DMS153 treated with DMSO at 0.1 percent for 48 hours (cell line): Measurements from ENCODE around the gene GIMAP5.
"Not testable (repeated sequence)": the region's sequence is repeated elsewhere in the genome, so short reads cannot be mapped to it uniquely, and the experiment has no call there.

Experiments
- DNase-seq: peaks from one replicate; lab custom pipeline; 2025; ENCODE audit not compliant: unreplicated experiment; lab: John Stamatoyannopoulos, UW

GIMAP5 gene

GRCh38 chr7:150766334-150766709 lies 29.1 kb downstream of the GIMAP5 start:
- no peak for DNase-seq

DNA sequence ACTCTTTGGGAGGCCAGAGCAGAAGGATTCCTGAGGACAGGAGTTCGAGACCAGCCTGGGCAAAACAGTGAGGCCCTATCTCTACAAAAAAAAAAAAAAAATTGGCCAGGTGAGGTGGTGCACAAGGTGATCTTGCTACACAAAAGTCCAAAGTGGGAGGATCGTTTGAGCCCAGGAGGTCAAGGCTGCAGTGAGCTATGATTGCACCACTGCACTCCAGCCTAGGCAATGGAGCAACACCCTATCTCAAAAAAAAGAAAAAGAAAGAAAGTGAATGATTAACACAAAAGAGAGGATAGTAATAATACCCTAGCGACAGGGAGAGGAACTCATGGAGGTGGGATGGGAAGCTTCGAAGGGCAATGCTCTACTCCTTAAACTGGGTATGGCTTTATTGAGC lies 32.5 kb downstream of the GIMAP5 start:
- DNase-seq: no peak

DNA sequence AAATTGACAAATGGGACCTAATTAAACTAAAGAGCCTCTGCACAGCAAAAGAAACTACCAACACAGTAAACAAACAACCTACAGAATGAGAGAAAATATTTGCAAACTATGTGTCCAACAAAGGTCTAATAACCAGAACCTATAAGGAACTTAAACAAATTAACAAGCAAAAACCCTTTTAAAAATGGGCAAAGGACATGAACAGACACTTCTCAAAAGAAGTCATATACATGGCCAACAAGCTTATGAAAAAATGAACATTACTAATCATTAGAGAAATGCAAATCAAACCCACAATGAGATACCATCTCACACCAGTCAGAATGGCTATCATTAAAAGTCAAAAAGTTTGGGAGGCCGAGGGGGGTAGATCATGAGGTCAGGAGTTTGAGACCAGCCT lies 36.9 kb downstream of the GIMAP5 start:
- not testable (repeated sequence) for DNase-seq

GRCh38 chr7:150778014-150778737 lies 41.0 kb downstream of the GIMAP5 start:
- no peak for DNase-seq

DNA sequence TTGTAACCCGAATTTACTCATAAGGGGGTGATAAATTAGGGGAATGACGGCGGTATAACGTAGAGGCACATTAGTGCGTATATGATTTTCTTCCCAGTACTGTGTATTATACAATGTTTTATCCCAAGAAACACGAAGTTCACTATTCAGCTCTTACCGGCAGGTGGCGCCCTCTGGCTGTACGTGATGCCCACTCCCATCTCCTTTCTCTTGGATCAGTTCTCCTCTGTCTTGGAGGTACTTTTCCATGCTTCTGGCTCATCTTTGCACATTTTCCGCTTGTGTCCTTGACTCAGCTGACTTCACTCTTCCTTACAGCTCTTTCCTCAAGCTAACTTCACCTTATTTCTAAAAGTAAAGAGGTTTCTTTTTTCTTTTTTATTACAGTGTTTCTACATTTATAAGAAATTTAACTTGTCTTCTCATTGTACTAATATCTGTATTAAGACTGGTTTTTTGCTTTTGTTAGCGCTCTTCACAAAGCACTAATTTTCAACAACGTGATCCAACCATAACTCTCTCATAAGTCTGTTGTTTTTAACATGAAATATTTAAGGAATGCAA lies 41.6 kb downstream of the GIMAP5 start:
- peak; percentile 74 for DNase-seq

GRCh38 chr7:150780292-150780691 lies 43.1 kb downstream of the GIMAP5 start:
- no peak for DNase-seq

DNA sequence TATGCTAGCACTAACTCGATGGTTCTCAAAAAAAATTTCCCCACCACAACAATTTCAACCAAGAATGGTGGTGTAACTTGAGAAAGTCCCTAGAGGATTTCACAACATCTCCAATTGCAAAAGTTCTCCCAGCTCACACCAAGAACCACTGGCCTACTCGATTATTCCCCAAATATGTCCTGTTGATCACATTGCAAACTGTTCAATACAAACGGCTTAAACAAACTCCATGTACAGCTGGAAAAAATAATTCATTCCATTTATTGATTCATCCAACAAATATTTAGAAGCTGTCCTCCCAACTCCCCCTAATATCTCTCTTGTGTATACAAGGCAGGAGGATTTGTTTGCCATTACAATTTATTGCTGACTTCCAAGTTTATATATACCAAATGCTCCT lies 43.9 kb downstream of the GIMAP5 start:
- no peak for DNase-seq

GRCh38 chr7:150781961-150782360 lies 44.7 kb downstream of the GIMAP5 start:
- no peak for DNase-seq

DNA sequence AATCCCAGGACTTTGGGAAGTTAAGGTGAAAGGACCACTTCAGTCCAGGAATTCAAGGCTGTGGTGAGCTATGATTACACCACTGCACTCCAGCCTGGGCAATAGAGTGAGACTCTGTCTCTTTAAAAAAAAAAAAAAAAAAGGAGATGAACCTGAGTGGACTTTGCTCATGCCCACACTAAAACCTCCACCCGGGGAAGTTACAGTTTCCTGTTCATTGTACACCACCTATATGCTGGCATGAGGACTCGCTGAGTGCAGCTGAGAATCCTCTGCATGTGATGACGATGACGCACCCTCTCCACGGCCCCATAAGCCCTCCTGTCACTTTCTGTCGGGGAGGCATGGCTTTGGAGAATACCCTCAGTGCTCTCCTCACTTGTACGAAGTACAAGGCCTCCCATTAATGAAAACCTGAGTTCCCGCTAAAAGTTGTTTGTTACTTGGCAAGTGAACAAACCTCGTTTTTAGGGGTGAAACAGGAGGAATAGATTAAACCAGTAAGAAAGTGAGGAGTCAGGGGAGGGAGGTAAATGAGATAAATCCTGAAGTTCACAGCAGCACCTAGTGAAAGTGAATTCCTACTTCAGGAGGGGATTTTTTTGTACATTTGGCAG lies 47.0 kb downstream of the GIMAP5 start:
- no peak for DNase-seq

DNA sequence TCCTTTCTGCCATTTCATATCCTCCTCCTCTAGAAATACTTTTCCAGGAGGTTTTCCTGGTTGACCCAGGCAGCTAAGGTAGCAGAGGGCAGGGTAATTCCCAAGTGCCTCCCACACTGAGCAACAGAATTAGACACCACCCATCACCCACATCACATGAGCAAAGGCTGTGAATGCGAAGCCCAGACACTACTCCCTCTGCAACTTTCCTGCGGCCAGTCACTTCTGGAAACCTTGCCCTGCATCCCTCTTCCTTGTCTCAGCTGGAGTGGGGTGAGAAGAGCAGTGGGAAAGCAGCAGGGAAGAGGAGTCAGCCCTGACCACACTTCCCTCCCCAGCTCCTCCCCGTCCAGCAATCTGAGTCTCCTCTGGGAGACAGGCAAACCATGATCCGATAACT lies 47.7 kb downstream of the GIMAP5 start:
- no peak for DNase-seq

- DNase-seq: peak; percentile 71
Observed at GRCh38 chr7:150787321-150788281, 50.4 kb downstream of the GIMAP5 start.

DNA sequence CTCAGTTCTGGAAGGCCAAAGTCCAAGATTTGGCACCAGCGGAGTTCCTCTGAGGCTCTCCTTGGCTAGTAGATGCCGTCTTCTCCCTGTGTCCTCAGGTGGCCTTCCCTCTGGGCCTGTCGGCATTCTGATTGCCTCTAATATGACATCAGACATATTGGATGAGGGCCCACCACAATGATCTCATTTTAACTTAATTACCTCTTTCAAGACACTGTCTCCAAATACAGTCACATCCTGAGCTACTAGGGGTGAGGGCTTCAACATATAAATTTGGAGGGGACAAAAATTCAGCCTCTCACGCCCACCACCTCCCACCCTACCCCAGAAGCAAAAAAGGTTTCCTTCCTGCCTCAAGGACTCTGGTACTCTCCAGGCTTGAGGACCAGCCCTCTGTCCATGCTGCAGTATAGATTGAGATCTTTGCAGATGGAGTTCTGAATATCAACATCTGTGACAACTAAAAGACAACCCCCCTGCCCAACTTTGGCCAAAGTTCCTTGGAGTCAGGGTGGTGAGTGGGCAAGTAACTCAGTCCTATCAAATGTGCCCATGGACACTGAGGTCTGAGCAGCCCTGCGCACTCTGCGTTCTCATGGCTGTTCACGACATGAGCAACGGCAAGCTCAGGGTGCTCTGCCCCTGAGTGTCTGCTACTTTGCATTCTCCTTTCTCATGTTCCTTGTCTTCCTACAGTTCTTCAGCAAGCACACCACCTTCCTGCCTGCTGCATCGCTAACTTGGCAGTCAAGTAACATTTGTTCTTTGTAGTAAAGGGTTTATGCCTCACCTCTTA lies 51.5 kb downstream of the GIMAP5 start:
- no peak for DNase-seq

DNA sequence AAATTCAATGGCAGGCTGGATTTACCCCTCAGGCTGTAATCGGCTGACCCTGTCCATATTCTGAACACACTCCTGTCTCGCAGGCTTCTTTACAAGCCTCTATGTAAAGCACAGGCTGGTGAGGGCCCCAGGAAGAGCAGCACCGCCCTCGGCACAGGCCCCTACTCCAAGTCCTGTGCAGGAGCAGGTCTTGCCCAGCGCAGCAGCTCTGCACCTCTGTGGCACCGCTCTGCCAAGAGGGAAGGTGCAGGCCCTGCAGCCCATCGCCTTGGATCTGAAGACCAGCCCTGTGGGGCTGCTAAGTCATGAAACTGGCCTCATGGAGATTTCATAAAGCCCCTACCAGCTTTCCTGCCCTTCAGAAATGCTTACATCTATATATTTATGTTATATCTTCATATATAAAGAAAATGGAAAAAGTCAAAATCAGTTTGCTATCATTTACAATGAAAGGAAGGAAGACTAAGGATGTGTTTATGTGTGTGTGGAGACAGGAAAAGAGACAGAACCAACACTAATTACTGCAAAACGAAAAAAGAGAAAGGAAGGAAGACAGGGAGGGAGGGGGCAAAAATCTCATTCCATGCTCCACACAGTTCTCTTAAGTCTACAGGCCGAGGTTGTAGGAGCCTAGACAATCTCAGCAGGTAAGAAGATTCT lies 53.3 kb downstream of the GIMAP5 start:
- DNase-seq: no peak

DNA sequence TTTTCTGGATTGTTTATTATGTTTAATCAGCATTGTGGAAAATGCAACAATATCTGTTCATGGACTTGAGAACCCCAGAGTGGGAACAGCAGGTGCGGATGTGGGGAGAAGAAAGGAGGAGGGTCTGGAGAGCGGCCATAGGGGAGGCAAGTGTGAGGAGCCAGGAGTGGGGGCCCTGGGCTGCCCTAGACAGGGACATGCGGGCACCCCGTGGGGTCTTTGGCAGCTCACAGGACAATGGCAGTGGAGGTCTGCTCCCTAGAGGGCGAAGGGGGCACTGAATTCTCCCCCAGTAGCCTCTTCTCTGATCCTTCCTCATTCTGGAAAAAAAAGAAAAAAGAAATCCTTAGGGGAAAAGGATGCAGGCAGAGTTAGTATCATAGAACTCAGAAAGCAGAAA lies 54.1 kb downstream of the GIMAP5 start:
- no peak for DNase-seq

GRCh38 chr7:150791746-150792452 lies 54.7 kb downstream of the GIMAP5 start:
- DNase-seq: no peak
